ENCODE results near the gene TAF3. TPM values are rescaled to one million over a fixed set of nuclear protein-coding genes. Genes with fewer than 3 reads are reported as not detected.

Gene TAF3
- polyA plus RNA-seq, 1 donor (not counting 4 experiments of a cell fraction or from before 2014, with no cell fraction given): 2.0 TPM

DNA sequence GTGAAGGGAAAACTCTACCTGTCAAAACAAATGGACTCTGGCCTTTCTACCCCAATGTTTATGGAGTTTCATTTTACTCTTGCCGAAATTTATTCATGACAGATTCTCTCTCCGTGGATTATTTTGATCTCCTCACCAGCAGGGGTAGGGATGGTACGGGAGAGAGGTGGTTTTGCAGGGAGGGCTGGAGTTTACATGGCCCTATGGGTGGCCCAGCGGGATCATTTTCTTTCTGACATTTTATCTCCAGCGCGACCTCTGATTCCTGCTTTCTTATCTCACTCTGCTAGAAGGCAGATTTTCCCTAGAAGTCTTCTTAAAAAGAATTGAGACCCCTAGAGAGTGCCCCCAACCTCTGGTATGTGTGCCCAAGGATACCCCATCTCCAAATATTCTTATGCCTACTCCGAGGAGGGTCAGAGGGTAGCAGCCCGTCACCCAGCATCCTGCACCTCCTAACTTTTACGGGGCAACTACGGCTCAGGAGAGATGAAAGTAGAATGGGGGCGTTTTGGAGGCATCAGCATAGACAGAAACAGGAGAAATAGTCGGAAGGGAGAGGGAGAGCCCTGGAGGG lies 226.1 kb downstream of the TAF3 start:
- no peak overlapping the region for H2AFZ ChIP-seq (ENCODE audit: control insufficient read depth, low read length)

DNA sequence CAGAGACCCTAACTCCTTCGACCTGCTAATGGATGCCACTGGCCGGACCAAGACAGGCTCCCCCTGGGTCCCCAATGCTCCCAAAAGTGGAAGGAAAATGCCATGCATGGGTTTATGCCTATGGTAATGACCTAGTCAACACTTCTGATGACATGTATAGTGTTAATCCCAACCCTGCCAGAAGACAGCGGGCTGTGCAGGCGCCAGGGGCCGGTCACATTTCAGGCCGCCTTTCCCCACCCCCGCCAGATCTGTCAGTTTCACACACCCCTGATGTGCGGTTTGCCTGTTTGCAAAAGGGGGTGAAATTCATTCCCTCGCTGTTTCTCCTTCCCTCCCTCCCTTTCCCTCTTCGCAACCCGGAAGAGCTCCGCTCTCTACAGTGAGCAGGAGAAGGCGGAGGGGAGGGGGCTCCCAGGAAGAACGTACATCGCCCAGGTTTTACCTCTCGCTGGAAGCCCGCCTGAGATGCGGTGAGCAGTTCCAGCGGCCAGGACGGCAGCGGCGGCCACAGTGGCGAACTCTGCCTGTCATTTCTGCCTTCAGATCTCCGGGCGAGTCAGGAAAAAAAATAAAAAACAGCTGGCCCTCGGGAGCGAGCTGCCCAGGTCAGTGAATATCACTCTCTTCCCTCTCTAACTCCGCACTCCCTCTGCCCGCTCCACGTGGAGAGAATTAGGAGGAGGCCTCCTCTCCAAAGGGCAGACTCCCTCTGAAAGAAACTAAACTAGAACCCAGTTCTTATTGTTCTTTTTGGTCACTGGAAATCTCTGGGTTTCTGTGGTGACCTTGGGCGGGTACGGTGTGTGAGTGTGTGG lies 226.8 kb downstream of the TAF3 start:
- peak overlapping the region; percentile 27 for H3K4me2 ChIP-seq (ENCODE audit: control insufficient read depth, extremely low read depth, insufficient read depth, low read depth, low read length)
- H3K9me1 ChIP-seq (ENCODE audit: control insufficient read depth, extremely low read depth, insufficient read depth, low read length): no peaks in the 10 kb centered on the region
- dilution Hi-C loops (cut with MboI; ENCODE audit: extremely low pct_ligation_motif_present, low sequenced_read_pairs): no loop called here
- FAIRE-seq: no peak
- peaks cover 60% of the 10 kb centered on the region for H3K27me3 ChIP-seq (ENCODE audit: control insufficient read depth, extremely low read depth, insufficient read depth, low read length)
- no peaks in the 10 kb centered on the region for H3K79me2 ChIP-seq (ENCODE audit: control insufficient read depth, insufficient read depth, low read length)
- no peak overlapping the region for H3K9ac ChIP-seq (ENCODE audit: control insufficient read depth, extremely low read depth, insufficient read depth, low read length)
- no peaks in the 10 kb centered on the region for H3K36me3 ChIP-seq (ENCODE audit: control insufficient read depth in 2 of 2, extremely low read depth in 1 of 2, insufficient read depth in 2 of 2, low read length in 2 of 2)
- no peak for DNase-seq (ENCODE audit: low read depth, low spot score)
- no peak overlapping the region for H3K27ac ChIP-seq (ENCODE audit: control insufficient read depth, insufficient read depth, low read length)
- H3K4me3 ChIP-seq (ENCODE audit: control insufficient read depth in 2 of 3, extremely low read depth in 1 of 3, insufficient read depth in 2 of 3, low read depth in 1 of 3, low read length in 3 of 3): peak overlapping the region in 2 of 3 experiments; percentile 27 to 29
- H3K9me3 ChIP-seq (ENCODE audit: control insufficient read depth, low read depth, low read length): no peaks in the 10 kb centered on the region
- no peak for TF ChIP-seq EZH2 (IDR thresholded peaks at IDR 0.05; ENCODE audit: low read length)
- no peak for TF ChIP-seq CTCF (optimal IDR thresholded peaks at IDR 0.05 in 1 of 3, IDR thresholded peaks at IDR 0.05 in 1 of 3, conservative IDR thresholded peaks at IDR 0.05 in 1 of 3; ENCODE audit: extremely low read depth in 1 of 3, insufficient read depth in 2 of 3, low read length in 3 of 3)
- no peaks in the 10 kb centered on the region for H3K4me1 ChIP-seq (ENCODE audit: control insufficient read depth, extremely low read depth, insufficient read depth, low read length)
- H2AFZ ChIP-seq (ENCODE audit: control insufficient read depth, low read length): no peak overlapping the region
- H4K20me1 ChIP-seq (ENCODE audit: control insufficient read depth, extremely low read depth, insufficient read depth, low read length): no peaks in the 10 kb centered on the region

More for the DNA sequence above, 226.1 kb downstream of the TAF3 start:
- Histone ChIP-seq H3K79me2 (ENCODE audit: control insufficient read depth, insufficient read depth, low read length) (no peaks in the 10 kb centered on the region), H3K4me1 (ENCODE audit: control insufficient read depth, extremely low read depth, insufficient read depth, low read length) (no peaks in the 10 kb centered on the region), H3K4me3 (ENCODE audit: control insufficient read depth in 2 of 3, extremely low read depth in 1 of 3, insufficient read depth in 2 of 3, low read depth in 1 of 3, low read length in 3 of 3) (no peak overlapping the region), H3K9ac (ENCODE audit: control insufficient read depth, extremely low read depth, insufficient read depth, low read length) (no peak overlapping the region), H3K9me1 (ENCODE audit: control insufficient read depth, extremely low read depth, insufficient read depth, low read length) (no peaks in the 10 kb centered on the region), H3K27me3 (ENCODE audit: control insufficient read depth, extremely low read depth, insufficient read depth, low read length) (peaks cover 67% of the 10 kb centered on the region), H4K20me1 (ENCODE audit: control insufficient read depth, extremely low read depth, insufficient read depth, low read length) (no peaks in the 10 kb centered on the region), H3K9me3 (ENCODE audit: control insufficient read depth, low read depth, low read length) (no peaks in the 10 kb centered on the region), H3K36me3 (ENCODE audit: control insufficient read depth in 2 of 2, extremely low read depth in 1 of 2, insufficient read depth in 2 of 2, low read length in 2 of 2) (no peaks in the 10 kb centered on the region), H3K4me2 (ENCODE audit: control insufficient read depth, extremely low read depth, insufficient read depth, low read depth, low read length) (no peak overlapping the region), H3K27ac (ENCODE audit: control insufficient read depth, insufficient read depth, low read length) (no peak overlapping the region)
- dilution Hi-C loops (cut with MboI; ENCODE audit: extremely low pct_ligation_motif_present, low sequenced_read_pairs): no loop called here
- no peak for DNase-seq (ENCODE audit: low read depth, low spot score)
- FAIRE-seq: no peak
- TF ChIP-seq CTCF (optimal IDR thresholded peaks at IDR 0.05 in 1 of 3, IDR thresholded peaks at IDR 0.05 in 1 of 3, conservative IDR thresholded peaks at IDR 0.05 in 1 of 3; ENCODE audit: extremely low read depth in 1 of 3, insufficient read depth in 2 of 3, low read length in 3 of 3) (no peak), EZH2 (IDR thresholded peaks at IDR 0.05; ENCODE audit: low read length) (no peak)

Measured in keratinocyte (primary cell).